Measurements from ENCODE around the gene CADM1. TPM values are rescaled to one million over a fixed set of nuclear protein-coding genes. Genes with fewer than 3 reads are reported as not detected.

Gene CADM1
- total RNA-seq, 2 experiments from 2014 or later = 0.47 to 0.63 TPM

- TF ChIP-seq, protein P1, sequence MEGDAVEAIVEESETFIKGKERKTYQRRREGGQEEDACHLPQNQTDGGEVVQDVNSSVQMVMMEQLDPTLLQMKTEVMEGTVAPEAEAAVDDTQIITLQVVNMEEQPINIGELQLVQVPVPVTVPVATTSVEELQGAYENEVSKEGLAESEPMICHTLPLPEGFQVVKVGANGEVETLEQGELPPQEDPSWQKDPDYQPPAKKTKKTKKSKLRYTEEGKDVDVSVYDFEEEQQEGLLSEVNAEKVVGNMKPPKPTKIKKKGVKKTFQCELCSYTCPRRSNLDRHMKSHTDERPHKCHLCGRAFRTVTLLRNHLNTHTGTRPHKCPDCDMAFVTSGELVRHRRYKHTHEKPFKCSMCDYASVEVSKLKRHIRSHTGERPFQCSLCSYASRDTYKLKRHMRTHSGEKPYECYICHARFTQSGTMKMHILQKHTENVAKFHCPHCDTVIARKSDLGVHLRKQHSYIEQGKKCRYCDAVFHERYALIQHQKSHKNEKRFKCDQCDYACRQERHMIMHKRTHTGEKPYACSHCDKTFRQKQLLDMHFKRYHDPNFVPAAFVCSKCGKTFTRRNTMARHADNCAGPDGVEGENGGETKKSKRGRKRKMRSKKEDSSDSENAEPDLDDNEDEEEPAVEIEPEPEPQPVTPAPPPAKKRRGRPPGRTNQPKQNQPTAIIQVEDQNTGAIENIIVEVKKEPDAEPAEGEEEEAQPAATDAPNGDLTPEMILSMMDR (IDR thresholded peaks at IDR 0.05) = no peak
- Mint-ChIP-seq H3K27ac (no peak overlapping the region), H3K36me3 (ENCODE audit: low read depth) (no peaks in the 10 kb centered on the region), H3K4me1 (ENCODE audit: low read depth) (peaks cover 3% of the 10 kb centered on the region), H3K9me3 (no peaks in the 10 kb centered on the region), H3K4me3 (no peak overlapping the region), H3K27me3 (peaks cover 6% of the 10 kb centered on the region)
- no peak for DNase-seq
- ChIA-PET POLR2A (no interaction called here), CTCF (interaction anchor here (0.9 to 1.1 kb wide), 3 partner anchors 10 to 23 kb away, joined by 3 read pairs; no protein-coding TSS in a partner anchor)
- intact Hi-C loops (cut with micrococcal nuclease) = no loop called here
- ATAC-seq = no peak
Observed at GRCh38 chr11:115214644-115215234, 289.5 kb downstream of the CADM1 start.

DNA sequence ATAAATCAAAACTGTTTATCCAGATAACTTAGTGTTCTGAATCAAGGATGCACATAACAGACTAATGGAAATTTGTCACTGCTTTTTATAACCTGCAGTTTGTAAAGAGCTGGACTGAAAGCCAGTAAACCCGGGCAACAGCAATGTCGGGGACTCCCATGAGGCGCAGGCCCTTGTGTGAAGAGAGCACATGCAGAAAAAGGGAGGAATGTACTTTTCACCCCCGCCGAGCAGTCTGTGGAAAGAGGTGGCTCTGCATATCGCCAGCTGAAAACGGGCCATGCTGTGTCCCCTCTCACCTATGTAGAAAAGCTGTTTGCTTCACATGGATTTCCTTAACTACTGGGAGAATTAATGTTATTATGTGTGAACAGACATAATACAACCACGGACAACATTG is 291.2 kb downstream of the CADM1 start:
- Mint-ChIP-seq H3K27ac (no peak overlapping the region), H3K4me1 (ENCODE audit: low read depth) (peaks cover 3% of the 10 kb centered on the region)
- CTCF ChIA-PET = no interaction called here

GRCh38 chr11:115208808-115209259 is 295.4 kb downstream of the CADM1 start:
- Mint-ChIP-seq H3K36me3 (ENCODE audit: low read depth) (no peaks in the 10 kb centered on the region), H3K27ac (no peak overlapping the region), H3K4me3 (no peak overlapping the region), H3K27me3 (no peaks in the 10 kb centered on the region), H3K9me3 (no peaks in the 10 kb centered on the region), H3K4me1 (ENCODE audit: low read depth) (no peaks in the 10 kb centered on the region)
- no peak for ATAC-seq
- ChIA-PET POLR2A (no interaction called here), CTCF (no interaction called here)
- TF ChIP-seq, protein P1 (IDR thresholded peaks at IDR 0.05) = no peak
- intact Hi-C loops (cut with micrococcal nuclease) = no loop called here
- no peak for DNase-seq

More for the DNA sequence above, 291.2 kb downstream of the CADM1 start:
- H3K36me3 Mint-ChIP-seq (ENCODE audit: low read depth) = no peaks in the 10 kb centered on the region
- no peak for DNase-seq
- POLR2A ChIA-PET = no interaction called here
- no peak overlapping the region for H3K4me3 Mint-ChIP-seq
- no peak for ATAC-seq
- H3K27me3 Mint-ChIP-seq = peaks cover 6% of the 10 kb centered on the region
- no peaks in the 10 kb centered on the region for H3K9me3 Mint-ChIP-seq
- TF ChIP-seq, protein P1 (IDR thresholded peaks at IDR 0.05) = no peak
- intact Hi-C loops (cut with micrococcal nuclease) = no loop called here

DNA sequence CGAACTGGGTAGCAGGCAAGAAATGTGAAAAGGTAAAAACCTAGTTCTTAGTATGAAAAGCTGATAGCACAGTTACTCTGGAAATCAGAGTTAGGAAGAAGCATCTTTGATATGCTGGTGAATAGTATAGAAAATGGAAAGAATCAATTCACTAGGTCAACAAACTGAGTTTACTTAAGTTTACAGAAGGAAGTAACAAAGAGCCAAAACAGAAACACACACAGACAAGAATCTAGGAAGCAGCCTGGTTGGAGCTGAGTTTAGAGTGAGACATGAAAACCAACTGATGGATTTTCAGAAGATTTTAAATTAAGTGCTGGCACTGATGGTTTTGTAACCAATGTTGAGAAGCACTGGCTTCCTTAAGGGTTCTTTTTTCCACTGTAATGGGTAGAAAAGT is 296.3 kb downstream of the CADM1 start:
- H3K27me3 Mint-ChIP-seq = peaks cover 1% of the 10 kb centered on the region

GRCh38 chr11:115207166-115207591 is 297.0 kb downstream of the CADM1 start:
- no peak for DNase-seq
- H3K27ac Mint-ChIP-seq = no peak overlapping the region
- TF ChIP-seq, protein P1 (IDR thresholded peaks at IDR 0.05) = no peak
- H3K9me3 Mint-ChIP-seq = no peaks in the 10 kb centered on the region
- ATAC-seq = no peak
- H3K4me1 Mint-ChIP-seq (ENCODE audit: low read depth) = no peaks in the 10 kb centered on the region
- no peak overlapping the region for H3K4me3 Mint-ChIP-seq
- POLR2A ChIA-PET = no interaction called here
- CTCF ChIA-PET = no interaction called here
- H3K27me3 Mint-ChIP-seq = peaks cover 1% of the 10 kb centered on the region
- H3K36me3 Mint-ChIP-seq (ENCODE audit: low read depth) = no peaks in the 10 kb centered on the region
- intact Hi-C loops (cut with micrococcal nuclease) = no loop called here

More for the DNA sequence above, 296.3 kb downstream of the CADM1 start:
- DNase-seq (no peak), ATAC-seq (no peak)
- CTCF ChIA-PET = no interaction called here
- intact Hi-C loops (cut with micrococcal nuclease) = no loop called here
- H3K27ac Mint-ChIP-seq = no peak overlapping the region
- no peaks in the 10 kb centered on the region for H3K4me1 Mint-ChIP-seq (ENCODE audit: low read depth)
- H3K4me3 Mint-ChIP-seq = no peak overlapping the region
- H3K36me3 Mint-ChIP-seq (ENCODE audit: low read depth) = no peaks in the 10 kb centered on the region
- POLR2A ChIA-PET = no interaction called here
- no peaks in the 10 kb centered on the region for H3K9me3 Mint-ChIP-seq
- TF ChIP-seq, protein P1 (IDR thresholded peaks at IDR 0.05) = no peak
